ENCODE measurements around the gene DPAGT1.
A peak's percentile ranks its signal among the peaks of the same experiment; 100 is the strongest.

DNA sequence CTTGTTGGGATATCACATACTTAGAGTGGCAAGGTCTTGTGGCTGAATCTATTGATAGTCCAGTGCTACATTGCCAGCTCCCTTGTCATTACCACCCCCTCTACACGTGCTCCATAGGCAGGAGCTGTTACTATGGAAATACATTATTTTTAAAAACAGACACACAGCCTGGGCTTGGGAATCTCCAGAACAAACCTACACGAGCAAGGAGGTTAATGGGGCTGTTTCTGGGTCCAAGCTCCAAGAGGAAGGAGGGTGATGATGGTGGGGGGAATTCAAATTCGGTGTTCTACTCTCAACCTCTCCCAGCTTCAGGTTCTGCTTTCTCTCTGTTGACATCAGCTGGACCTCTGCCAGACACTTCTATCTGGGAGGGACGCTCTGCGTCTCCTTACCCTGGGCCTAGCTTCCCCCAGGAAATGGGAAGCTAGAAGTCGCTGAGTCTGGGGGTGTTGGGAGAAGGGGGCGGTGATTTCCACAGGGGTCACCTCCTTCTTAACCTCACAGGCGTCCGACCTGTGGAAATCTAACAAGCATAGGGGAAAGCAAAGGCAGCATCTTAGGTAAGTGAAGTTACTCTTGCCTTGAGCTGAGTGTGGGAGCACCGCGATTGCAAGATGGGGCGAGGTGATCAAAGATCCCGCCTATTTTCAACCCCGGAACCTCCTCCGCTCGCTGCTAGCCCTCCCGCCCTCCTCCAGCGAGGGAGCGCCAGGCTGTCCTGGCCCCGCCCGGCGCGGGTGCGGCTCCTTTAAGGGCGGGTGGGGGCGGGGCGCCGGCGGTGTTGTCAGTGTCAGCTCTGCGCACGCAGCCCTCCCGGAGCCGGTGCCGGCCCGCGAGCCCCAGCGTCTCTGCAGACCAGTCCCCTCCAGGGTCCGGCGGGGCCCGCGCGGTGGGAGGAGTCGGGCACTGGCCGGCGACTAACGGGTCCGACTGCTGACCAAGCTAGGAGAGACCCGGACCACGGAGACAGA is 5.2 kb upstream of the DPAGT1 start, which contains the start of gene C2CD2L:
- TF ChIP-seq POLR2AphosphoS5 (IDR thresholded peaks at IDR 0.05; ENCODE audit: low read depth, low read length): 0 out of 2 replicates have a peak, but pooled peaks have one; percentile 52
- TF ChIP-seq, protein P1, sequence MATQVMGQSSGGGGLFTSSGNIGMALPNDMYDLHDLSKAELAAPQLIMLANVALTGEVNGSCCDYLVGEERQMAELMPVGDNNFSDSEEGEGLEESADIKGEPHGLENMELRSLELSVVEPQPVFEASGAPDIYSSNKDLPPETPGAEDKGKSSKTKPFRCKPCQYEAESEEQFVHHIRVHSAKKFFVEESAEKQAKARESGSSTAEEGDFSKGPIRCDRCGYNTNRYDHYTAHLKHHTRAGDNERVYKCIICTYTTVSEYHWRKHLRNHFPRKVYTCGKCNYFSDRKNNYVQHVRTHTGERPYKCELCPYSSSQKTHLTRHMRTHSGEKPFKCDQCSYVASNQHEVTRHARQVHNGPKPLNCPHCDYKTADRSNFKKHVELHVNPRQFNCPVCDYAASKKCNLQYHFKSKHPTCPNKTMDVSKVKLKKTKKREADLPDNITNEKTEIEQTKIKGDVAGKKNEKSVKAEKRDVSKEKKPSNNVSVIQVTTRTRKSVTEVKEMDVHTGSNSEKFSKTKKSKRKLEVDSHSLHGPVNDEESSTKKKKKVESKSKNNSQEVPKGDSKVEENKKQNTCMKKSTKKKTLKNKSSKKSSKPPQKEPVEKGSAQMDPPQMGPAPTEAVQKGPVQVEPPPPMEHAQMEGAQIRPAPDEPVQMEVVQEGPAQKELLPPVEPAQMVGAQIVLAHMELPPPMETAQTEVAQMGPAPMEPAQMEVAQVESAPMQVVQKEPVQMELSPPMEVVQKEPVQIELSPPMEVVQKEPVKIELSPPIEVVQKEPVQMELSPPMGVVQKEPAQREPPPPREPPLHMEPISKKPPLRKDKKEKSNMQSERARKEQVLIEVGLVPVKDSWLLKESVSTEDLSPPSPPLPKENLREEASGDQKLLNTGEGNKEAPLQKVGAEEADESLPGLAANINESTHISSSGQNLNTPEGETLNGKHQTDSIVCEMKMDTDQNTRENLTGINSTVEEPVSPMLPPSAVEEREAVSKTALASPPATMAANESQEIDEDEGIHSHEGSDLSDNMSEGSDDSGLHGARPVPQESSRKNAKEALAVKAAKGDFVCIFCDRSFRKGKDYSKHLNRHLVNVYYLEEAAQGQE (IDR thresholded peaks at IDR 0.05; ENCODE audit: insufficient read depth in 1 of 2, low read depth in 2 of 2, low read length in 2 of 2): no peak
- no peak for TF ChIP-seq SIN3A (IDR thresholded peaks at IDR 0.05; ENCODE audit: borderline replicate concordance, insufficient read depth, low read length)
- peak; percentile 70 for TF ChIP-seq FOXP2 (optimal IDR thresholded peaks at IDR 0.05; ENCODE audit: borderline replicate concordance, extremely low read depth, extremely low read length, insufficient read depth)
